IMR-90 (cell line): ENCODE results near the gene RAD52. TPM values are rescaled to one million over a fixed set of nuclear protein-coding genes. Genes with fewer than 3 reads are reported as not detected.

Experiments
- ATAC-seq: fragments of 200-7000 bp; cut with Tn5 transposase; 2 replicates; pipeline ENCODE4 v1.9.1; 2020; ENCODE audit warnings: low read depth, mild to moderate bottlenecking, moderate library complexity
- BruUV-seq: library from RNA; stranded (reverse); fragments of 400-500 nt; replicated peaks from 2 replicates; lab custom pipeline; 2021; lab: Mats Ljungman, UMichigan
- CTCF ChIA-PET: fragments of 300-600 bp; formaldehyde crosslinking; extraction: SDS; loops from one replicate; lab custom pipeline; 2021; ENCODE audit warnings: antibody characterized with exemption; lab: Yijun Ruan, JAX
- POLR2A ChIA-PET: fragments of 300-600 bp; sonication (Branson Sonifier 250); formaldehyde crosslinking; loops from one replicate; lab custom pipeline; 2022; ENCODE audit warnings: antibody characterized with exemption; ENCODE audit not compliant: unreplicated experiment; lab: Charles Lee
- DNase-seq: peaks from one replicate; pipeline ENCODE4 v3.0.0; 2013
- H2AFZ ChIP-seq: replicated peaks from 2 replicates; pipeline ENCODE3; 2013; ENCODE audit warnings: low read length, mild to moderate bottlenecking; ENCODE audit not compliant: poor library complexity
- H2AK5ac ChIP-seq: 2 replicates; pipeline ENCODE4 v1.6.1; 2013; ENCODE audit warnings: low read depth, low read length, inconsistent platforms
- H2AK9ac ChIP-seq: replicated peaks from 2 replicates; pipeline ENCODE3; 2013; ENCODE audit warnings: mild to moderate bottlenecking, low read depth, low read length, moderate library complexity; ENCODE audit not compliant: poor library complexity
- H2BK120ac ChIP-seq: 2 replicates; pipeline ENCODE4 v1.6.1; 2013; ENCODE audit warnings: low read depth, low read length, inconsistent platforms
- H2BK15ac ChIP-seq: 3 replicates; pipeline ENCODE4 v1.6.1; 2013; ENCODE audit warnings: low read depth, low read length, inconsistent platforms
- H2BK20ac ChIP-seq: 2 replicates; pipeline ENCODE4 v1.6.1; 2013; ENCODE audit warnings: low read depth, mild to moderate bottlenecking, inconsistent platforms, low read length, moderate library complexity
- H2BK5ac ChIP-seq: 2 replicates; pipeline ENCODE4 v1.6.1; 2013; ENCODE audit warnings: mild to moderate bottlenecking, low read depth, low read length, inconsistent platforms; ENCODE audit not compliant: poor library complexity, severe bottlenecking
- H3K14ac ChIP-seq: replicated peaks from 2 replicates; pipeline ENCODE4 v1.6.1; 2013; ENCODE audit warnings: low read depth, low read length, inconsistent platforms
- H3K18ac ChIP-seq: 2 replicates; pipeline ENCODE4 v1.6.1; 2013; ENCODE audit warnings: low read depth, low read length, control low read depth
- H3K23ac ChIP-seq: 2 replicates; pipeline ENCODE4 v1.6.1; 2013; ENCODE audit warnings: low read depth, low read length, inconsistent platforms
- H3K27ac ChIP-seq: 2 replicates; pipeline ENCODE4 v1.5.1; 2013; ENCODE audit warnings: mild to moderate bottlenecking, control low read depth, low read length; ENCODE audit not compliant: insufficient read depth
- H3K27me3 ChIP-seq: 2 replicates; pipeline ENCODE4 v1.6.1; 2013; ENCODE audit warnings: low read length; ENCODE audit not compliant: control insufficient read depth, insufficient read depth
- H3K36me3 ChIP-seq: 2 replicates; pipeline ENCODE4 v1.6.1; 2013; ENCODE audit warnings: low read length, mixed read lengths; ENCODE audit not compliant: control insufficient read depth, insufficient read depth
- H3K4ac ChIP-seq: 2 replicates; pipeline ENCODE4 v1.6.1; 2013; ENCODE audit warnings: low read depth, low read length, inconsistent platforms
- H3K4me1 ChIP-seq: 2 replicates; pipeline ENCODE4 v1.6.1; 2013; ENCODE audit warnings: low read length, mixed read lengths; ENCODE audit not compliant: control insufficient read depth, insufficient read depth
- H3K4me2 ChIP-seq: 2 replicates; pipeline ENCODE4 v1.6.1; 2013; ENCODE audit warnings: low read depth, mild to moderate bottlenecking, control low read depth, low read length, moderate library complexity
- H3K4me3 ChIP-seq: 2 replicates; pipeline ENCODE4 v1.5.1; 2013; ENCODE audit warnings: low read depth, mild to moderate bottlenecking, control low read depth, low read length, moderate library complexity; ENCODE audit not compliant: insufficient read depth
- H3K56ac ChIP-seq: 2 replicates; pipeline ENCODE4 v1.6.1; 2013; ENCODE audit warnings: low read length, inconsistent platforms; ENCODE audit not compliant: insufficient read depth; ENCODE audit errors: extremely low read depth
- H3K79me1 ChIP-seq, 2 experiments: 2 replicates each; pipeline ENCODE4 v1.6.1; 2013; ENCODE audit warnings: low read length in 2 of 2, inconsistent platforms in 1 of 2, low read depth in 1 of 2
- H3K9ac ChIP-seq: 2 replicates; pipeline ENCODE4 v1.6.1; 2013; ENCODE audit warnings: low read depth, low read length, control low read depth
- H3K9me1 ChIP-seq: 2 replicates; pipeline ENCODE4 v1.6.1; 2013; ENCODE audit warnings: low read length, inconsistent platforms; ENCODE audit not compliant: insufficient read depth
- H3K9me3 ChIP-seq: 2 replicates; pipeline ENCODE4 v1.6.1; 2013; ENCODE audit warnings: low read length; ENCODE audit not compliant: control insufficient read depth, insufficient read depth
- H4K20me1 ChIP-seq: 2 replicates; pipeline ENCODE4 v1.6.1; 2013; ENCODE audit warnings: low read length, inconsistent platforms; ENCODE audit not compliant: insufficient read depth
- H4K5ac ChIP-seq: 2 replicates; pipeline ENCODE4 v1.6.1; 2013; ENCODE audit warnings: mild to moderate bottlenecking, low read depth, low read length, control low read depth
- H4K8ac ChIP-seq, 2 experiments: 2 replicates each; pipeline ENCODE4 v1.6.1; 2013; ENCODE audit warnings: low read depth in 2 of 2, low read length in 2 of 2, control low read depth in 1 of 2, inconsistent platforms in 1 of 2
- H4K91ac ChIP-seq: 2 replicates; pipeline ENCODE4 v1.6.1; 2013; ENCODE audit warnings: low read depth, low read length, inconsistent platforms; ENCODE audit not compliant: insufficient read depth
- CHD1 ChIP-seq: IDR thresholded peaks from 2 replicates; pipeline ENCODE4 v1.6.1; 2012; ENCODE audit warnings: low read depth, low read length, improper control_type of control experiment
- CTCF ChIP-seq: conservative IDR thresholded peaks from 2 replicates; pipeline ENCODE4 v1.5.1; 2012; ENCODE audit warnings: mild to moderate bottlenecking, low read depth, low read length, improper control_type of control experiment
- FOS ChIP-seq: fragments of 150-350 bp; IDR thresholded peaks from 2 replicates; pipeline ENCODE4 v1.6.1; 2016; ENCODE audit warnings: low read depth, low read length
- NFE2L2 ChIP-seq: fragments of 150-350 bp; IDR thresholded peaks from 2 replicates; pipeline ENCODE4 v1.6.1; 2016; ENCODE audit warnings: low read depth, mild to moderate bottlenecking, low read length
- WGBS, 2 experiments: methylation state at CpG; one replicate each; pipeline versions ENCODE4 v1.1.5 to v1.1.7; 2013; ENCODE audit warnings: missing lambda C conversion rate in 2 of 2; ENCODE audit not compliant: insufficient read length in 1 of 2; ENCODE audit errors: extremely low coverage in 2 of 2; 5-methylcytosine and 5-hydroxymethylcytosine counted together
- dilution Hi-C: fragments of 300-500 bp; cut with HindIII; formaldehyde crosslinking; loops from one replicate; pipeline ENCODE4 v1.14.3; 2018; ENCODE audit warnings: low sequenced_read_pairs; ENCODE audit not compliant: unreplicated experiment
- in situ Hi-C: fragments of 300-500 bp; cut with MboI; formaldehyde crosslinking; loops from 3 replicates; pipeline ENCODE4 v1.14.3; 2019; ENCODE audit warnings: low sequenced_read_pairs, inconsistent platforms, mixed read lengths
- intact Hi-C: fragments of 100-400 bp; cut with micrococcal nuclease; formaldehyde crosslinking; loops from 2 replicates; pipeline ENCODE4 v1.10.0; 2022
- polyA plus RNA-seq, 3 experiments: library from polyadenylated mRNA; depleted of rRNA; stranded (reverse); fragments of >200 nt; gene quantifications; 2 replicates each; pipeline ENCODE4 v1.2.3, GENCODE V29; 2012; ENCODE audit warnings: low replicate concordance in 1 of 3
- total RNA-seq: library from RNA; depleted of rRNA; stranded (reverse); fragments of >200 nt; gene quantifications from 2 replicates; pipeline ENCODE4 v1.2.3, GENCODE V29; 2012

The RAD52 gene
- total and polyA plus RNA-seq, 2 of the 4 experiments (the other 2 are of a cell fraction) = 10.7 to 11.3 TPM

GRCh38 chr12:920676-921075 is 28.8 kb downstream of the RAD52 start:
- Histone ChIP-seq H3K23ac (no peak overlapping the region), H3K9me3 (no peaks in the 10 kb centered on the region), H2BK5ac (no peak overlapping the region), H3K4ac (no peak overlapping the region), H3K9me1 (peaks cover 3% of the 10 kb centered on the region), H3K79me1 (peaks cover 7 to 27% of the 10 kb centered on the region in 2 experiments; a peak in 3 of 4 replicates), H4K91ac (no peak overlapping the region), H3K18ac (no peak overlapping the region), H2BK15ac (no peak overlapping the region), H3K4me2 (no peak overlapping the region), H4K20me1 (no peaks in the 10 kb centered on the region), H4K5ac (no peak overlapping the region), H2BK20ac (no peak overlapping the region), H3K27ac (no peak overlapping the region), H3K4me3 (no peak overlapping the region), H3K27me3 (no peaks in the 10 kb centered on the region), H3K36me3 (peaks cover 34% of the 10 kb centered on the region), H2AK9ac (no peak overlapping the region), H3K9ac (no peak overlapping the region), H2BK120ac (no peak overlapping the region), H4K8ac (no peak overlapping the region), H2AFZ (no peak overlapping the region), H2AK5ac (no peak overlapping the region), H3K4me1 (no peaks in the 10 kb centered on the region), H3K14ac (no peak overlapping the region), H3K56ac (no peak overlapping the region)
- dilution Hi-C loops (no loop called here), in situ Hi-C loops (loop anchor here (25.0 kb wide), 1 partner anchor 667 kb away; the partner anchor contains the start of gene FBXL14), intact Hi-C loops (no loop called here)
- ChIA-PET CTCF (no interaction called here), POLR2A (no interaction called here)
- DNase-seq = no peak
- no CpG with 5 or more reads among the region's 1 CpG for WGBS, 2 experiments
- no peak for ATAC-seq
- no TSS peak for BruUV-seq
- TF ChIP-seq CHD1 (no peak), CTCF (no peak), NFE2L2 (no peak), FOS (no peak)
